Upper lobe of right lung (tissue), 1 donor: Measurements from ENCODE around the gene SSBP1. TPM values are rescaled to one million over a fixed set of nuclear protein-coding genes. Genes with fewer than 3 reads are reported as not detected.
"Not testable (repeated sequence)": the region's sequence is repeated elsewhere in the genome, so short reads cannot be mapped to it uniquely, and the experiment has no call there.

Experiments
- ATAC-seq: fragments of 200-7000 bp; cut with Tn5 transposase; one replicate; pipeline ENCODE4 v1.9.1; 2020; ENCODE audit warnings: mild to moderate bottlenecking, moderate library complexity
- DNase-seq: peaks from one replicate; pipeline ENCODE4 v3.0.0-alpha.2; 2020
- H3K27ac ChIP-seq: fragments of 200-600 bp; one replicate; pipeline ENCODE4 v1.8.0; 2022
- H3K27me3 ChIP-seq: fragments of 200-600 bp; one replicate; pipeline ENCODE4 v1.8.0; 2022; ENCODE audit warnings: mild to moderate bottlenecking
- H3K36me3 ChIP-seq: fragments of 200-600 bp; one replicate; pipeline ENCODE4 v1.8.0; 2022
- H3K4me1 ChIP-seq: fragments of 200-600 bp; one replicate; pipeline ENCODE4 v1.8.0; 2022
- H3K4me3 ChIP-seq: fragments of 200-600 bp; one replicate; pipeline ENCODE4 v1.8.0; 2022; ENCODE audit warnings: mild to moderate bottlenecking
- H3K9me3 ChIP-seq: fragments of 200-600 bp; one replicate; pipeline ENCODE4 v1.8.0; 2022
- intact Hi-C: fragments of 100-400 bp; cut with DNase I; formaldehyde crosslinking; loops from one replicate; pipeline ENCODE4 v1.11.0; 2022
- total RNA-seq: library from RNA; stranded (reverse); fragmentation: NEBNext Ultra II Directional; extraction: Animal tissue kit (Norgen Biotek cat#: 25700); gene quantifications from one replicate; pipeline ENCODE4 v1.2.1, GENCODE V29; 2021
- TF ChIP-seq, protein P1 (sequence below): fragments of 200-600 bp; IDR thresholded peaks from one replicate; pipeline ENCODE4 v1.8.0; 2022; ENCODE audit warnings: antibody characterized with exemption
- donor health status: DM: no; HTN: yes; CAD: no; lungs with severe emphysema.

SSBP1 gene
- total RNA-seq, 1 donor from 2014 or later = 64.9 TPM

DNA sequence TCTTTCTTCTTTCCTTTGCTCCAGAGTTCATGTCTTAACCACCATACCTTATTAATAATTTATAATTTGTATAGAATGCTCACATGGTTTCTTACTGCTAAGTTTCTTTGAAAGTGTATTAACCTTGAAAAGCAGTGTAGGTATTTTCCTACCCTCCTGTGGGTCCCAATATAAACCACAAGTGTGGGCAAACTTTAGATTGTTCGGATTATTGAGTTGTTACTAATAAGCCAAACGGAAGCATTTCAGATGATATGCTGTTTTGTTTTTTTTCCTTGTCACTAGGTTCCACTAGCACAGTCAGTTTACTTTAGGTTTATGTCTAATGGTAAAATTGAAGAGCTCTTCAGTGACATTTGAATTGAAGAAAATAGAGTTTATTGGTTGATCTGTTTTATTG lies 10.2 kb downstream of the SSBP1 start:
- peaks cover 20% of the 10 kb centered on the region for H3K9me3 ChIP-seq
- DNase-seq = no peak
- H3K27me3 ChIP-seq = no peaks in the 10 kb centered on the region
- H3K4me3 ChIP-seq = no peak overlapping the region
- no peaks in the 10 kb centered on the region for H3K4me1 ChIP-seq
- no peak for ATAC-seq
- TF ChIP-seq, protein P1, sequence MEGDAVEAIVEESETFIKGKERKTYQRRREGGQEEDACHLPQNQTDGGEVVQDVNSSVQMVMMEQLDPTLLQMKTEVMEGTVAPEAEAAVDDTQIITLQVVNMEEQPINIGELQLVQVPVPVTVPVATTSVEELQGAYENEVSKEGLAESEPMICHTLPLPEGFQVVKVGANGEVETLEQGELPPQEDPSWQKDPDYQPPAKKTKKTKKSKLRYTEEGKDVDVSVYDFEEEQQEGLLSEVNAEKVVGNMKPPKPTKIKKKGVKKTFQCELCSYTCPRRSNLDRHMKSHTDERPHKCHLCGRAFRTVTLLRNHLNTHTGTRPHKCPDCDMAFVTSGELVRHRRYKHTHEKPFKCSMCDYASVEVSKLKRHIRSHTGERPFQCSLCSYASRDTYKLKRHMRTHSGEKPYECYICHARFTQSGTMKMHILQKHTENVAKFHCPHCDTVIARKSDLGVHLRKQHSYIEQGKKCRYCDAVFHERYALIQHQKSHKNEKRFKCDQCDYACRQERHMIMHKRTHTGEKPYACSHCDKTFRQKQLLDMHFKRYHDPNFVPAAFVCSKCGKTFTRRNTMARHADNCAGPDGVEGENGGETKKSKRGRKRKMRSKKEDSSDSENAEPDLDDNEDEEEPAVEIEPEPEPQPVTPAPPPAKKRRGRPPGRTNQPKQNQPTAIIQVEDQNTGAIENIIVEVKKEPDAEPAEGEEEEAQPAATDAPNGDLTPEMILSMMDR = no peak
- H3K27ac ChIP-seq = no peak overlapping the region
- intact Hi-C loops = no loop called here
- peaks cover 100% of the 10 kb centered on the region for H3K36me3 ChIP-seq

- H3K27me3 ChIP-seq, DNase-seq, H3K27ac ChIP-seq, ATAC-seq, H3K4me1 ChIP-seq, intact Hi-C loops, H3K4me3 ChIP-seq: not testable (repeated sequence)
- Histone ChIP-seq H3K9me3 (peaks cover 20% of the 10 kb centered on the region), H3K36me3 (peaks cover 84% of the 10 kb centered on the region)
Measured at GRCh38 chr7:141751904-141752303, 13.7 kb downstream of the SSBP1 start.

DNA sequence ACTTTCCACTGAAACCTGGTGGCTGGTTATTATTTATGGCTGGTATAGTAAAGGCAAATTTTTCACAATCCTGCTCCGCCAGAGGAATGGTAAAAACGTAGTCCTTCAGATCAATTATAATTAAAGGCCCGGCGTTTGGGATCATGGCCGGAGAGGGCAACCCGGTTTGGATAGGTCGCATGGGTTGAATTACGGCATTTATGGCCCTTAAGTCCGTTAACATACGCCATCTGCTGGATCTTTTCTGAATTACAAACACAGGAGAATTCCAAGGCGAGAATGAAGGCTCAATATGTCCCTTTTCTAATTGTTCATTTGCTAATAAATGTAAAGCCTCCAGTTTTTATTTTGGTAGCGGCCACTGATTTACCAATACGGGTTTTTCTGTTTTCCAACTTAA lies 14.5 kb downstream of the SSBP1 start:
- no peak for DNase-seq
- peaks cover 20% of the 10 kb centered on the region for H3K9me3 ChIP-seq
- H3K36me3 ChIP-seq = peaks cover 83% of the 10 kb centered on the region
- no peaks in the 10 kb centered on the region for H3K27me3 ChIP-seq
- no peak overlapping the region for H3K4me3 ChIP-seq
- ATAC-seq = no peak
- intact Hi-C loops = no loop called here
- no peak overlapping the region for H3K27ac ChIP-seq
- TF ChIP-seq, protein P1 = peak; percentile 33
- H3K4me1 ChIP-seq = no peaks in the 10 kb centered on the region

- no peak overlapping the region for H3K4me3 ChIP-seq
- DNase-seq (no peak), ATAC-seq (peak; percentile 52)
- intact Hi-C loops = no loop called here
- H3K9me3 ChIP-seq = peaks cover 20% of the 10 kb centered on the region
- no peak overlapping the region for H3K27ac ChIP-seq
- H3K27me3 ChIP-seq = no peaks in the 10 kb centered on the region
- H3K36me3 ChIP-seq = peaks cover 79% of the 10 kb centered on the region
- no peaks in the 10 kb centered on the region for H3K4me1 ChIP-seq
- TF ChIP-seq, protein P1 = peak; percentile 45
Measured at GRCh38 chr7:141754939-141755338, 16.8 kb downstream of the SSBP1 start.

GRCh38 chr7:141763797-141764196 lies 25.6 kb downstream of the SSBP1 start, which contains the start of gene TAS2R3:
Gene TAS2R3, plus strand, starts transcription at chr7:141764097. Its CDS starts 62 bp downstream, at chr7:141764159.
- intact Hi-C loops = no loop called here
- ATAC-seq (no peak), DNase-seq (no peak)
- H3K36me3 ChIP-seq = peaks cover 40% of the 10 kb centered on the region
- TF ChIP-seq, protein P1 = no peak
- H3K27me3 ChIP-seq = no peaks in the 10 kb centered on the region
- H3K27ac ChIP-seq = no peak within 1 kb of the TSS
- H3K9me3 ChIP-seq = no peaks in the 10 kb centered on the region
- H3K4me3 ChIP-seq = no peak within 1 kb of the TSS
- no peaks in the 10 kb centered on the region for H3K4me1 ChIP-seq

DNA sequence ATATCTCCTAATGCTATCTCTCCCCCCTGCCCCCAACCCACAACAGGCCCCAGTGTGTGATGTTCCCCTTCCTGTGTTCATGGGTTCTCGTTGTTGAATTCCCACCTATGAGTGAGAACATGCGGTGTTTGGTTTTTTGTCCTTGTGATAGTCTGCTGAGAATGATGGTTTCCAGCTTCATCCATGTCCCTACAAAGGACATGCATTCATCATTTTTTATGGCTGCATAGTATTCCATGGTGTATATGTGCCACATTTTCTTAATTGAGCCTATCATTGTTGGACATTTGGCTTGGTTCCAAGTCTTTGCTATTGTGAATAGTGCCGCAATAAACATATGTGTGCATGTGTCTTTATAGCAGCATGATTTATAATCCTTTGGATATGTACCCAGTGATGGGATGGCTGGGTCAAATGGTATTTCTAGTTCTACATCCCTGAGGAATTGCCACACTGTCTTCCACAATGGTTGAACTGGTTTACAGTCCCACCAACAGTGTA lies 32.0 kb downstream of the SSBP1 start:
- H3K36me3 ChIP-seq, H3K4me3 ChIP-seq, H3K27ac ChIP-seq, H3K27me3 ChIP-seq, H3K4me1 ChIP-seq, H3K9me3 ChIP-seq, ATAC-seq, intact Hi-C loops, DNase-seq: not testable (repeated sequence)

DNA sequence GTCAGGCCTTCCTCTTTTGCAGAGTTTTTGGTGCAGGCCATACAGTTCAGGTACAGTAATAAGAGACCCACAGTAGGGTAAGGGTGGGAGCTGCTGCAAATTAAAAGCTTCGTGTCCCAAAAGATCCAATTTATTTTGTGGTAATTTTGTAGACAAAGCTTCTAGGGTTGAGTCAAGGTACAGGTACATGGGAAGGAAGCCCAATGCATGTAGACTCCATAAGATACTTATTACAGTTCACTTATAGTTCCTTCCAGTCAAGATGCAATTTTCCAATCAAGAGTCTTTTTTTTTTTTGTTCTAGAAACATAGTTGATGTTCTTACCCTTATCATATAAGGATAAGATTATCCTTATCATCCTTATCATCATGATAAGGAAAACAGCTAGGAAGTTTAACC lies 38.2 kb downstream of the SSBP1 start, which contains the start of gene TAS2R4:
Gene TAS2R4 (plus strand): TSS at position 301 of the 400 bp plus-strand sequence. CDS start 1,815 bp downstream, outside the sequence.
- DNase-seq = no peak
- TF ChIP-seq, protein P1 = no peak
- Histone ChIP-seq H3K27me3 (no peaks in the 10 kb centered on the region), H3K4me3 (no peak within 1 kb of the TSS), H3K36me3 (peaks cover 36% of the 10 kb centered on the region), H3K27ac (no peak within 1 kb of the TSS), H3K4me1 (no peaks in the 10 kb centered on the region), H3K9me3 (no peaks in the 10 kb centered on the region)
- intact Hi-C loops = no loop called here
- no peak for ATAC-seq
